GM10266 (cell line): ENCODE results near the gene C12orf54.
"Not testable (repeated sequence)": the region's sequence is repeated elsewhere in the genome, so short reads cannot be mapped to it uniquely, and the experiment has no call there.

Experiments used
- DNase-seq: peaks from one replicate; pipeline ENCODE4 v3.0.0; 2012; ENCODE audit errors: extremely low spot score
- TF ChIP-seq, protein P1 (sequence below): IDR thresholded peaks from 2 replicates; pipeline ENCODE4 v1.5.1; 2012; ENCODE audit warnings: mild to moderate bottlenecking, low read depth; ENCODE audit not compliant: control insufficient read depth, insufficient read depth; ENCODE audit errors: missing control alignments

The C12orf54 gene

DNA sequence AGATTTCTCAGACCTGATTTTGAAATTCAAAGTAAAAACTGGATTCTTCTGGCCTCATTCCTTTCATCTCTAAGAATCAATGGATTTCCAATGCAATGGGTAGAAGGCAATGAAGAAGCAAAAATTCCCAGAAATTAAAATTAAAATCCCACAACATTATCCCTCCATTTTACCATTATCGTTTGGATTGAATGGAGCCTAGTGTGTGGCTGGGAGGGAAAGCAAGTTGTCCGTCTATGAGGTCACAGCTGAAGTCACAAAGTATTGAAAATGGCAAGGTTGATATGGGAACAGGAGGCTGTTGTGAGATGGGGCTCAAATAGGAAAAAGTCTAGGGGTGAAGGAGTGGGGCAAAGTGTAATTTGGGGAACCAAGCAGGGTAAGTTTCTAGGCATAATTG lies at the start of gene C12orf54:
Gene C12orf54, plus strand, starts transcription at position 301 of the 400 bp plus-strand sequence. CDS start 799 bp downstream, outside the sequence.
- no peak for DNase-seq
- TF ChIP-seq, protein P1, sequence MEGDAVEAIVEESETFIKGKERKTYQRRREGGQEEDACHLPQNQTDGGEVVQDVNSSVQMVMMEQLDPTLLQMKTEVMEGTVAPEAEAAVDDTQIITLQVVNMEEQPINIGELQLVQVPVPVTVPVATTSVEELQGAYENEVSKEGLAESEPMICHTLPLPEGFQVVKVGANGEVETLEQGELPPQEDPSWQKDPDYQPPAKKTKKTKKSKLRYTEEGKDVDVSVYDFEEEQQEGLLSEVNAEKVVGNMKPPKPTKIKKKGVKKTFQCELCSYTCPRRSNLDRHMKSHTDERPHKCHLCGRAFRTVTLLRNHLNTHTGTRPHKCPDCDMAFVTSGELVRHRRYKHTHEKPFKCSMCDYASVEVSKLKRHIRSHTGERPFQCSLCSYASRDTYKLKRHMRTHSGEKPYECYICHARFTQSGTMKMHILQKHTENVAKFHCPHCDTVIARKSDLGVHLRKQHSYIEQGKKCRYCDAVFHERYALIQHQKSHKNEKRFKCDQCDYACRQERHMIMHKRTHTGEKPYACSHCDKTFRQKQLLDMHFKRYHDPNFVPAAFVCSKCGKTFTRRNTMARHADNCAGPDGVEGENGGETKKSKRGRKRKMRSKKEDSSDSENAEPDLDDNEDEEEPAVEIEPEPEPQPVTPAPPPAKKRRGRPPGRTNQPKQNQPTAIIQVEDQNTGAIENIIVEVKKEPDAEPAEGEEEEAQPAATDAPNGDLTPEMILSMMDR = no peak

DNA sequence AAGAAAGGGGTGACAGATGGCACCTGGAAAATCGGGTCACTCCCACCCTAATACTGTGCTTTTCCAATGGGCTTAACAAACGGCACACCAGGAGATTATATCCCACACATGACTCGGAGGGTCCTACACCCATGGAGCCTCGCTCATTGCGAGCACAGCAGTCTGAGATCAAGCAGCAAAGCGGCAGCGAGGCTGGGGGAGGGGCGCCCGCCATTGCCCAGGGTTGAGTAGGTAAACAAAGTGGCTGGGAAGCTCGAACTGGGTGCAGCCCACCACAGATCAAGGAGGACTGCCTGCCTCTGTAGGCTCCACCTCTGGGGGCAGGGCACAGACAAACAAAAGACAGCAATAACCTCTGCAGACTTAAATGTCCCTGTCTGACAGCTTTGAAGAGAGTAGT lies 48.3 kb upstream of the C12orf54 start:
- DNase-seq = not testable (repeated sequence)

DNA sequence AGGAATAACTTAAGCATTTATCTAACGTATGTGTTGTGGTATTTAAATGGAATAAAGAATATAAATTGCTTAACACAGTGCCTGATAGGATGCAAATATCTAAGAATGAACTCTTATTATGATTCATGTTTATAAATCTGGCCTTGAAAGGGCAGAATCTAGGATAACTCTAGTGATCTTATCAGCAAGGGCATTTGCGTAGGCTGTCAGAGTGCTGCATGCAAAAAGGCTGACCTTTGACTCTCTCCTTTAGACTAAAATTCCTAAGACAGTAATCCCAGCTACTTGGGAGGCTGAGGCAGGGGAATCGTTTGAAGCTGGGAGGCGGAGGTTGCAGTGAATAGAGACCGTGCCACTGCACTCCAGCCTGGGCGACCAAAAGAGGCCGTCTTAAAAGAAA lies 41.2 kb upstream of the C12orf54 start:
- no peak for DNase-seq
- TF ChIP-seq, protein P1 = no peak

DNA sequence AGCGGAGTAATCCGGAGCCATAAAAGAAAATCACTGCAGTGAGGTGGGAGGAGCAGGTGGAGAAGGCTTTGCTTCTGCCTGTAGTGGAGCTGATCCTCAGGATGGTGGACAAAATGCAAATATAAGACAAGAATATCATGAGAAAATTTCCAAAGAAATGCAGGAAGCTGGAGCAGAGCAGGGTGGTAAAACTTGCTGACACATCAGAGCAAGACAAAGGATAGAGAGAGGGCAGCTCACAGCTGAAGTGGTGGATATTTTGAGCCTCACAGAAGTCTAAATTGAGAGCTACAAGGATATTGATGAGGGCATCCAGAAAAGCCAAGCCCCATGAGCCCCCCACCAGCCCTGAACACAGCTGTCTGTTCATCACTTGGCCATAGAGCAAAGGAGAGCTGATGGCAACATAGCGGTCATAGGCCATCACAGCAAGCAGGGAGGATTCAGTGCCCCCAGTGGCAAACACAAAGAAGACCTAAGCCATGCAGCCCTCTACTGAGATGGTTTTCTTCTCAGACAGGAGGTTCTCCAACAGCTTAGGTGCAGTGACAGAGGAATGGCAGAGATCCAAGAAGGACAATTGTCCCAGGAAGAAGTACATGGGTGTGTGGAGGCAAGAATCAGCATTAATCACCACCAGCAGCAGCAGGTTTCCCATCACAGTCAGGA lies 40.0 kb upstream of the C12orf54 start:
- TF ChIP-seq, protein P1 = peak; percentile 18
- DNase-seq = no peak

DNA sequence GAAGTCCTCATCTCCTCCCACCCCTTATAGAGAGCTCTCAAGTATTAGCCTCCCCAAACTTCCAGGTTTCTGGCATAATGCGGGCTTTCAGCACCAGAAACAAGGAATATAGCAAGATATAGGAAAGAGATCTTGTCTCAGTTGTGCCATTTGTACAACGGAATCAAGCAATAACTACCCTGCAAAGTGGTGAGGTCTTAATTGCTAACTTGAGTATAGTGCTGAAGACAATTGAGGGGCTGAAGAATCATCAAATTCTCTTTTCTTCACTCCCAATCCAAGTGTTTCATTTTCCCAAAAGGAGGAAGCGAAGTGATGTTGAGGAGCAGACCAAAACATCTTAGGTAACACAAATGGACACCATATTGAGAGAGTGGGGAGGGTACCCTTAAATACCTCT lies 36.8 kb upstream of the C12orf54 start:
- no peak for DNase-seq
- TF ChIP-seq, protein P1 = no peak

DNA sequence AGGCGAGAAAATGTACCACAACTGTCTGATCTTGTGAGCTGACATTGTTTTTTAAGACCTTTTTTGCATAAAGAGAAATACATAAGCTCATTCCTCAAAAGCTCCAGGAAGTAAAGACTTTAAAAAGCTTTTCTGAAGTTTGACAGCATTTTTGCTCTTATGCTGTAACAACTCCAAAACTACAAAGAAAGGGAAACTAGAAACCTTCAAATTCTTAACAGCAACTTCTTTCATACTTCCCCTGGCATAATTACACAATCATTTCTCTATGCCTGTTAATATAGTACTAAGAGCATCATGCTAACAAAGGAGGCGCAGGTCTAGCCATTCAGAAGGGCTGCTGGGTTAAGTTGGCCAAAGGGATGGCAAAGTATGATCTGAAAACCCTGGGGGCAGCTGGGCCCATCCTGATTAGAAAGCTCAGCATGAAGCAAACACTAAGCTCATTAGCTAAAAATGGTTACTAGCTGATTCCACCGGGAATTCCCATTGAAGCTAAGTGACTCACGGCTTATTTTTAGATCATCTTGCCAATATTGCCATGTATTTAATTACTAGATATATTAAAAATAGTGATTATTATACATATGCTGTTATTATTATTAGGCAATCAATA lies 36.0 kb upstream of the C12orf54 start:
- TF ChIP-seq, protein P1 = no peak

DNA sequence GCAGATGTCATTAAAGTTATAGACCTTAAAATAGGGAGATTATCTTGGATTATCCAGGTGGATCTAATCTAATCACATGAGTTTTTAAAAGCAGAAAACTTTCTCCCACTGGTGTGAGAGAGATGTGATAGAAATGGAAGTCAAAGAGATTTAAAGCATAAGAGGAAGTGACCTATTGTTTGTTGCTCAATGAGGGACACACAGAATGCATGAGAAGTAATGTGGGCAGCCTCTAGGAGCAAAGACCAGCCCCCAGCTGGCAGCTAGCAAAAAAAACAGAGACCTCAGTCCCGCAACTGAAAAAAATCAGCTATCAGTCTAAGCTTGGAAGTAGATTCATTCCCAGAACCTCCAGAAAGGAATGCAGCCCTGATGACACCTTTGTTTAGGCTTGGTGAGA lies 34.5 kb upstream of the C12orf54 start:
- TF ChIP-seq, protein P1 = no peak
- DNase-seq = no peak

More for the DNA sequence above, 36.0 kb upstream of the C12orf54 start:
- DNase-seq = no peak
